Measurements from ENCODE around the gene DHRSX. TPM values are rescaled to one million over a fixed set of nuclear protein-coding genes. Genes with fewer than 3 reads are reported as not detected.

The DHRSX gene
- total and polyA plus RNA-seq, 3 experiments from 2014 or later = 21.5 to 26.6 (median 25.3) TPM

Other genes with a start within 250 kb of the DHRSX start
- gene ZBED1, start within 50 bp of the DHRSX start, total RNA-seq = 10 to 100 TPM; 28.0 to 30.0 TPM
- gene ZBED1, start within 50 bp of the DHRSX start, polyA plus RNA-seq = 41.9 TPM
- 100 to 1,000 TPM; 234 to 240 TPM for gene CD99, start 190.3 kb upstream of the DHRSX start, total RNA-seq
- gene CD99, start 190.3 kb upstream of the DHRSX start, polyA plus RNA-seq = 548 TPM